ENCODE data around the gene DNAI2.

DNA sequence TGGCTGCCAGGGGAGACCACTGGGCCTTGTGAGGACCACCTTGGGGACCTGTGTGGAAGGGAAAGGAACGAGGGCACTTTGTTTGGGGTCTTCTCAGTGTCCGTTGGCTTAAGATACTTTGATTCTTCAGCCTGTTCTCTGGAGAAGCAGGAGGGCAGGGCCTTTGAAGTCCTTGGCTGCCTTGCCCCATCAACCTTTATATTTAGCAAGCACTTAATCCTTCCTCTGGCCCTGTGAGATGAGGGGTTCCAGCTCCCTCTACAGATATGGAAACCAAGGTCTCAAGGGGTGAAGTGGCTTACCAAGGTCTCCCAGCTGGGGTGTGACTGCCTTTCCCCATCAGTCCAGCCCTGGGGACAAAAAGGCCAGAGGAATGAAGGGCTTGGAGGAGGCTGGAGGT, 32.2 kb upstream of the DNAI2 start:
- TF ChIP-seq, protein P1, sequence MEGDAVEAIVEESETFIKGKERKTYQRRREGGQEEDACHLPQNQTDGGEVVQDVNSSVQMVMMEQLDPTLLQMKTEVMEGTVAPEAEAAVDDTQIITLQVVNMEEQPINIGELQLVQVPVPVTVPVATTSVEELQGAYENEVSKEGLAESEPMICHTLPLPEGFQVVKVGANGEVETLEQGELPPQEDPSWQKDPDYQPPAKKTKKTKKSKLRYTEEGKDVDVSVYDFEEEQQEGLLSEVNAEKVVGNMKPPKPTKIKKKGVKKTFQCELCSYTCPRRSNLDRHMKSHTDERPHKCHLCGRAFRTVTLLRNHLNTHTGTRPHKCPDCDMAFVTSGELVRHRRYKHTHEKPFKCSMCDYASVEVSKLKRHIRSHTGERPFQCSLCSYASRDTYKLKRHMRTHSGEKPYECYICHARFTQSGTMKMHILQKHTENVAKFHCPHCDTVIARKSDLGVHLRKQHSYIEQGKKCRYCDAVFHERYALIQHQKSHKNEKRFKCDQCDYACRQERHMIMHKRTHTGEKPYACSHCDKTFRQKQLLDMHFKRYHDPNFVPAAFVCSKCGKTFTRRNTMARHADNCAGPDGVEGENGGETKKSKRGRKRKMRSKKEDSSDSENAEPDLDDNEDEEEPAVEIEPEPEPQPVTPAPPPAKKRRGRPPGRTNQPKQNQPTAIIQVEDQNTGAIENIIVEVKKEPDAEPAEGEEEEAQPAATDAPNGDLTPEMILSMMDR (IDR thresholded peaks at IDR 0.05): no peak
- no peak for TF ChIP-seq POLR2A (IDR thresholded peaks at IDR 0.05)

Measured in thyroid gland (tissue), 4 donors.